ENCODE data around the gene RYR3.
A peak's percentile ranks its signal among the peaks of the same experiment; 100 is the strongest.
"Not testable (repeated sequence)": the region's sequence is repeated elsewhere in the genome, so short reads cannot be mapped to it uniquely, and the experiment has no call there.

The RYR3 gene

DNA sequence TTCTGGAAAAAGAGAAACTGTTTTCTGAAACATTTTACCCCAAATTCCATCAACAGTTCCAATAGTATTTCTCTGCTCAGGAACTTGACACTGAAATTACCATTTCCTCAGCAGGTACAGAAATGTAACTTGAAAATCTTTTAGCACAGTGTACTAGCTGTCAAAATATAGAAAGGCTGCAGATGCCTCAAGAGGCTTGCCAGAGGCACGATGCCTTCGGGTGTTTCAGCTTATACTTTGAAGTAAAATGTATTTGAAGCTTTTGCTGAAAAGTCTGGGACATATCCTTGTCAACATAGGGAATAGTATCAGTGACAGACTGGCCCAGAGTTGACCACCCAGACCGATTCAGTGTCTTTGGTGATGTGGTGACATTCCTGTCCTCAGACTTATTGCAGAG is 503.1 kb downstream of the RYR3 start:
- TF ChIP-seq CTCF (conservative IDR thresholded peaks at IDR 0.05; ENCODE audit: low read length): no peak
- no peak overlapping the region for H3K4me3 ChIP-seq (ENCODE audit: low read length)
- no peak for DNase-seq (ENCODE audit: low read depth)

GRCh38 chr15:33819499-33819898 is 508.7 kb downstream of the RYR3 start:
- not testable (repeated sequence) for DNase-seq (ENCODE audit: low read depth)

GRCh38 chr15:33822479-33822878 is 511.7 kb downstream of the RYR3 start:
- no peak overlapping the region for H3K4me3 ChIP-seq (ENCODE audit: low read length)
- TF ChIP-seq CTCF (conservative IDR thresholded peaks at IDR 0.05; ENCODE audit: low read length): no peak
- DNase-seq (ENCODE audit: low read depth): no peak

More at GRCh38 chr15:33819499-33819898, 508.7 kb downstream of the RYR3 start:
- H3K4me3 ChIP-seq (ENCODE audit: low read length): not testable (repeated sequence)

- TF ChIP-seq CTCF (conservative IDR thresholded peaks at IDR 0.05; ENCODE audit: low read length): no peak
- no peak overlapping the region for H3K4me3 ChIP-seq (ENCODE audit: low read length)
- no peak for DNase-seq (ENCODE audit: low read depth)
Observed at GRCh38 chr15:33823119-33823518, 512.4 kb downstream of the RYR3 start.

GRCh38 chr15:33825453-33825852 is 514.7 kb downstream of the RYR3 start:
- TF ChIP-seq CTCF (conservative IDR thresholded peaks at IDR 0.05; ENCODE audit: low read length): no peak
- DNase-seq (ENCODE audit: low read depth): no peak
- H3K4me3 ChIP-seq (ENCODE audit: low read length): no peak overlapping the region

DNA sequence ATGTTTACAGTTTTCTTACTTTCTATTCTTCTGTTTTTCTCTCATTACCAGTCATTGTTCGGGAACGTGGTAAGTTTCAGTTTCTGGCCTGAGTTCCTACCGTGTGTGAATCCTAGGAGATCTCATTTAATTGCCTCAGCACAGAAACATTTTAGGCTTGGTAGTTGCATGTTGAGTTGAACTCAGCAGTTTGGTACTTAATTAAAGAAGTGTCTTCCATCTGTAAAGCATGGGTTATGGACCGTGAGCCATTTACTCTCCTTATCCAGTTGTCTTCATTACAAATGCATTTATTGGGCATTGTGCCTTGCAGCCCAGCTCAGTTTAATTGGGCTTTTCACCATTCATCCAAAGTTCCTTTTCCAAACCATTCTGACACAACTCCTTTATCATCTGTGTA is 515.4 kb downstream of the RYR3 start:
- DNase-seq (ENCODE audit: low read depth): peak; percentile 1
- no peak for TF ChIP-seq CTCF (conservative IDR thresholded peaks at IDR 0.05; ENCODE audit: low read length)
- H3K4me3 ChIP-seq (ENCODE audit: low read length): no peak overlapping the region

DNA sequence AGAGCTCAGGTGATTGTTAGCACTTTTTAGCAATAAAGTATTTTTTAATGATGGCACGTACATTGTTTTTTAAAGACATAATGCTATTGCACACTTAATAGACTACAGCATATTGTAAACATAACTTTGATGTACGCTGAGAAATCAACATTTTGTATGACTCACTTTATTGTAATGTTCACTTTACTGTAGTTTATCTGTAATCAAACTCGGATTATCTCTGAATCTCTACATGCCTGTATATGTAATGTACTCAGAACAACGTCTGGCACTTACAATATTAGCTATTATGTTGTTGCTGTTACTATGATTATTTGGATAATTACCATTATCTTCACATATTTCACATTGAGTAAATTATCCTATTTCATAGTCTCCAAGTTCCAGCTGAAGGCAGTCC is 519.6 kb downstream of the RYR3 start:
- TF ChIP-seq CTCF (conservative IDR thresholded peaks at IDR 0.05; ENCODE audit: low read length): no peak
- DNase-seq (ENCODE audit: low read depth): no peak
- no peak overlapping the region for H3K4me3 ChIP-seq (ENCODE audit: low read length)

- no peak for DNase-seq (ENCODE audit: low read depth)
- H3K4me3 ChIP-seq (ENCODE audit: low read length): no peak overlapping the region
- no peak for TF ChIP-seq CTCF (conservative IDR thresholded peaks at IDR 0.05; ENCODE audit: low read length)
Observed at GRCh38 chr15:33831646-33832045, 520.9 kb downstream of the RYR3 start.

All from AG10803 (cell line).